Mesendoderm (in vitro differentiated cells): Measurements from ENCODE around the gene VPS54.

Experiments
- DNase-seq: peaks from one replicate; pipeline ENCODE4 v3.0.0; 2013
- H2AK5ac ChIP-seq: 2 replicates; pipeline ENCODE4 v1.6.1; 2013; ENCODE audit warnings: low read length, inconsistent platforms
- H2BK120ac ChIP-seq: 2 replicates; pipeline ENCODE4 v1.6.1; 2013; ENCODE audit warnings: low read depth, mild to moderate bottlenecking, low read length, moderate library complexity, mixed read lengths
- H2BK15ac ChIP-seq: replicated peaks from 2 replicates; pipeline ENCODE4 v1.6.1; 2013; ENCODE audit warnings: low read depth, mild to moderate bottlenecking, moderate library complexity
- H2BK5ac ChIP-seq: 2 replicates; pipeline ENCODE4 v1.6.1; 2013; ENCODE audit warnings: low read length, inconsistent platforms
- H3K18ac ChIP-seq: 2 replicates; pipeline ENCODE4 v1.6.1; 2013; ENCODE audit warnings: mild to moderate bottlenecking, low read length, mixed read lengths
- H3K23ac ChIP-seq: one replicate; pipeline ENCODE4 v1.6.1; 2013; ENCODE audit warnings: low read length
- H3K27ac ChIP-seq: 2 replicates; pipeline ENCODE4 v1.5.1; 2013; ENCODE audit warnings: low read depth, mild to moderate bottlenecking, inconsistent platforms, low read length, moderate library complexity
- H3K27me3 ChIP-seq: 2 replicates; pipeline ENCODE4 v1.6.1; 2013; ENCODE audit warnings: low read length, control low read depth, mild to moderate bottlenecking, inconsistent platforms; ENCODE audit not compliant: insufficient read depth, poor library complexity
- H3K36me3 ChIP-seq: 2 replicates; pipeline ENCODE4 v1.6.1; 2013; ENCODE audit warnings: low read length, inconsistent platforms; ENCODE audit not compliant: control insufficient read depth, insufficient read depth
- H3K4ac ChIP-seq: one replicate; pipeline ENCODE4 v1.6.1; 2013; ENCODE audit warnings: low read depth, mild to moderate bottlenecking, low read length, moderate library complexity
- H3K4me1 ChIP-seq: 2 replicates; pipeline ENCODE4 v1.6.1; 2013; ENCODE audit warnings: low read depth, low read length, inconsistent platforms; ENCODE audit not compliant: control insufficient read depth
- H3K4me2 ChIP-seq: 2 replicates; pipeline ENCODE4 v1.6.1; 2013; ENCODE audit warnings: low read length
- H3K4me3 ChIP-seq: 2 replicates; pipeline ENCODE4 v1.5.1; 2013; ENCODE audit warnings: mild to moderate bottlenecking, low read length
- H3K56ac ChIP-seq: one replicate; pipeline ENCODE4 v1.6.1; 2013; ENCODE audit warnings: low read length
- H3K79me1 ChIP-seq: 2 replicates; pipeline ENCODE4 v1.6.1; 2013; ENCODE audit warnings: low read length, inconsistent platforms
- H3K79me2 ChIP-seq: 2 replicates; pipeline ENCODE4 v1.6.1; 2013; ENCODE audit warnings: mild to moderate bottlenecking, low read length; ENCODE audit not compliant: control insufficient read depth, insufficient read depth
- H3K9ac ChIP-seq: 2 replicates; pipeline ENCODE4 v1.6.1; 2013; ENCODE audit warnings: low read length, inconsistent platforms
- H4K5ac ChIP-seq: one replicate; pipeline ENCODE4 v1.6.1; 2013; ENCODE audit warnings: low read length
- H4K8ac ChIP-seq: one replicate; pipeline ENCODE4 v1.6.1; 2013; ENCODE audit warnings: low read depth, mild to moderate bottlenecking, control low read depth, low read length, moderate library complexity
- WGBS: extraction: QIAGEN DNeasy Blood & Tissue Kit; methylation state at CpG from one replicate; pipeline ENCODE4 v1.1.7; 2013; ENCODE audit warnings: low lambda C conversion rate, missing lambda C conversion rate; ENCODE audit not compliant: insufficient coverage; ENCODE audit errors: extremely low coverage; 5-methylcytosine and 5-hydroxymethylcytosine counted together

The VPS54 gene

DNA sequence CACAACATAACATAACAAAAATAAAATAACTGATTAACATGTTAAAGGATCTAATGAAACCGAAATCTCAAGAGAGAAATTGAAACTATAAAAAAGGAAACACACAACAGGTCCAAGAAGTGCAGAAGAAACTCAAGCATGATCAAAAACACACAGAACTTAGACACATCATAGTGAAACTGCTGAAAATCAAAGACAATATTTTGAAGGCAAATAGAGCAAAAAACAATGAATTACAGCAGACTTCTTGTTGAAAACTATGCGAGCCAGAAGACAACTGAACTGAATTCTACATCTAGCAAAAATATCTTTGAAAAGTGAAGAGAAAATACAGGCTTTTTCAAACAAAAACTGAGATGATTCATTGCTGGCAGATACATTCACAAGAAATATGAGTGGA, 116.2 kb downstream of the VPS54 start:
- no peak overlapping the region for H2AK5ac ChIP-seq
- no peaks in the 10 kb centered on the region for H3K27me3 ChIP-seq
- H2BK5ac ChIP-seq, result no peak overlapping the region
- no CpG with 5 or more reads among the region's 2 CpGs for WGBS
- H3K79me2 ChIP-seq, result no peaks in the 10 kb centered on the region
- no peak for DNase-seq
- no peak overlapping the region for H3K56ac ChIP-seq
- no peak overlapping the region for H4K5ac ChIP-seq
- H3K18ac ChIP-seq, result no peak overlapping the region
- no peaks in the 10 kb centered on the region for H3K36me3 ChIP-seq
- H3K23ac ChIP-seq, result no peak overlapping the region
- no peak overlapping the region for H3K4me2 ChIP-seq
- H4K8ac ChIP-seq, result no peak overlapping the region
- no peak overlapping the region for H3K27ac ChIP-seq
- no peaks in the 10 kb centered on the region for H3K79me1 ChIP-seq
- no peak overlapping the region for H3K4ac ChIP-seq
- no peak overlapping the region for H3K4me3 ChIP-seq
- no peaks in the 10 kb centered on the region for H3K4me1 ChIP-seq
- no peak overlapping the region for H3K9ac ChIP-seq
- no peak overlapping the region for H2BK120ac ChIP-seq
- H2BK15ac ChIP-seq, result no peak overlapping the region

DNA sequence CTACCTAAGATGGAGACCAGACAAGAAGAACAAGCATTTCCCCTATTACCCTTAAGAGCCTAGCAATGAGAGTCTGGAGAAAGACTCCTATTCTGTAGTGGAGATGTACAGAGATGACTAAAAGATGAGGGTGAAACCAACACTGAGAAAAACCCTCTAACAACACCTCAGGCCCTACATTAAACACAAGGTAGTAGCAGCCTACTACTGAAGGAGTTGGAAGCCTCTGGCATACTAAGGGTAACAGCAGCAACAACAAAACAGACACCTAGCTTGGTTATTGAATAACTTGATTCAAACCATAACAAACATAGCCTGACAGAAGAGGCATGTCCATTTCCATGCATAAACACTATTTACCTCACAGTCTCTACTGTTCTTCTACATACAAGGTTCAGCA, 117.1 kb downstream of the VPS54 start:
- no peak overlapping the region for H2AK5ac ChIP-seq
- no peak overlapping the region for H3K18ac ChIP-seq
- H2BK5ac ChIP-seq, result no peak overlapping the region
- H3K4me1 ChIP-seq, result no peaks in the 10 kb centered on the region
- DNase-seq, result no peak
- no peak overlapping the region for H3K4me3 ChIP-seq
- no peaks in the 10 kb centered on the region for H3K36me3 ChIP-seq
- no peaks in the 10 kb centered on the region for H3K27me3 ChIP-seq
- no peak overlapping the region for H3K56ac ChIP-seq
- H2BK120ac ChIP-seq, result no peak overlapping the region
- no peaks in the 10 kb centered on the region for H3K79me1 ChIP-seq
- no peak overlapping the region for H3K4ac ChIP-seq
- no peak overlapping the region for H4K8ac ChIP-seq
- H3K9ac ChIP-seq, result no peak overlapping the region
- no peak overlapping the region for H3K27ac ChIP-seq
- H3K4me2 ChIP-seq, result no peak overlapping the region
- no peak overlapping the region for H4K5ac ChIP-seq
- H3K79me2 ChIP-seq, result no peaks in the 10 kb centered on the region
- no peak overlapping the region for H2BK15ac ChIP-seq
- H3K23ac ChIP-seq, result no peak overlapping the region

DNA sequence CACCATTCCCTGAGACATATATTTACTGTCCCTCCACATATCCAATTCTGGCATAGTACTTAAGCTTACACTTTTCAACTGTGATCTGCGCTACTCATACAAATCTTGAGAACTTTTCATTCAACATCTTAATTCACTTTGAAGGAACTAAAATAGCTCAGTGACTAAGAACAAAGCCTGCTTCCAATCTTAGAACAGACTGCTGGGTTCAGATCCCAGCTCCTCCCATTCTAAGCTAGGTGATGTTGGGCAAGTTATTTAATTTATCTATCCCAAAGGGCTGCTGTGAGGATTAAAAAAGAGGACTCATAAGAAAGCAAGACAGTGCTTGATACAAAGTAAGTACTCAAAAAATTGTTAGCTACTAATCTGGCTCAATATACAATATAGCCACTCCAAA, 119.6 kb downstream of the VPS54 start:
- H3K4ac ChIP-seq, result no peak overlapping the region
- no peak for DNase-seq
- H2AK5ac ChIP-seq, result no peak overlapping the region
- H3K27ac ChIP-seq, result no peak overlapping the region
- no peak overlapping the region for H3K18ac ChIP-seq
- no peak overlapping the region for H3K4me2 ChIP-seq
- H3K9ac ChIP-seq, result no peak overlapping the region
- H3K56ac ChIP-seq, result no peak overlapping the region
- H4K5ac ChIP-seq, result no peak overlapping the region
- H2BK120ac ChIP-seq, result no peak overlapping the region
- no peak overlapping the region for H2BK5ac ChIP-seq
- H3K27me3 ChIP-seq, result no peaks in the 10 kb centered on the region
- H3K36me3 ChIP-seq, result no peaks in the 10 kb centered on the region
- no peaks in the 10 kb centered on the region for H3K79me2 ChIP-seq
- H2BK15ac ChIP-seq, result no peak overlapping the region
- no peaks in the 10 kb centered on the region for H3K4me1 ChIP-seq
- no CpG with 5 or more reads among the region's 1 CpG for WGBS
- no peak overlapping the region for H3K23ac ChIP-seq
- no peak overlapping the region for H4K8ac ChIP-seq
- no peak overlapping the region for H3K4me3 ChIP-seq
- H3K79me1 ChIP-seq, result no peaks in the 10 kb centered on the region

DNA sequence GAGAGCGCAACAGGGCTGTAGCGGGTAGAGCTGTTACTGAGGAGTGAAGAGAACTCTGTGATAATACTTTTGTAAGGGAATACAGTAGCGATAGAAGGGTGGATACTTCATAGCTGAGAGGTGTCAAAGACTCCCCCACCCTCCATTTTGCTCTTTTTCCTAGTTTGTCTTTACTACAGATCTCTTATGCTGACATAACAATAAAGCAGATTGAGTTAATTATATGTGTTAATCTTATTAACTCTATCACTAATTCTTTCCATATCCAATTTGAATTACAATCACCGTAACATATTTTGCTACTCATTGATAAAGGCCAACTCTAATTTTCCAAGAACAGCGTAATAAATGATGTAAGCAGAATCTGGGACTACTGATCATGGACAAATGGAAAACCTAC, 120.4 kb downstream of the VPS54 start:
- H3K4me2 ChIP-seq, result no peak overlapping the region
- H3K56ac ChIP-seq, result no peak overlapping the region
- no peak overlapping the region for H3K18ac ChIP-seq
- no peak overlapping the region for H3K27ac ChIP-seq
- H2BK15ac ChIP-seq, result no peak overlapping the region
- no peak overlapping the region for H4K8ac ChIP-seq
- no peak overlapping the region for H4K5ac ChIP-seq
- no peaks in the 10 kb centered on the region for H3K4me1 ChIP-seq
- H3K4me3 ChIP-seq, result no peak overlapping the region
- no peaks in the 10 kb centered on the region for H3K27me3 ChIP-seq
- H2BK5ac ChIP-seq, result no peak overlapping the region
- H3K79me1 ChIP-seq, result no peaks in the 10 kb centered on the region
- H3K79me2 ChIP-seq, result no peaks in the 10 kb centered on the region
- WGBS, result 100% methylated on average over 1 of the region's 5 CpGs
- no peak overlapping the region for H3K9ac ChIP-seq
- DNase-seq, result no peak
- H3K4ac ChIP-seq, result no peak overlapping the region
- no peak overlapping the region for H2BK120ac ChIP-seq
- H3K36me3 ChIP-seq, result no peaks in the 10 kb centered on the region
- H2AK5ac ChIP-seq, result no peak overlapping the region
- H3K23ac ChIP-seq, result no peak overlapping the region

DNA sequence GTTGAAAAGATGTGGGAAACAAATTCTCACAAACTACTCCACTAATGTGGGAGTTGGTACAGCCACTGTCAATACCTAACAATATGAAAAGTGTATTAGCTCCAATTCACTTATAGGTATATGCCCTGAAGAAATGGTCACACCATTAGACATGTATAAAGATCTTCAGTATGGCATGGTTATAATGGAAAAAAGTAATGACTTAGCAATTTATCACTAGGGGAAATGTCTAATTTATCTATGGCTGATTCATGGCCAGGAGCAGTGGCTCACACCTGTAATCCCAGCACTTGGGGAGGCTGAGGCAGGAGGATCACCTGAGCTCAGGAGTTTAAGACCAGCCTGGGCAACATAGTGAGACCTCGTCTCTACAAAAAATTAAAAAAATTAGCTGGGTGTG, 125.1 kb downstream of the VPS54 start:
- WGBS, result no CpG with 5 or more reads among the region's 1 CpG
- Histone ChIP-seq H3K79me2 (no peaks in the 10 kb centered on the region), H3K27ac (no peak overlapping the region), H2BK5ac (no peak overlapping the region), H3K18ac (no peak overlapping the region), H4K5ac (no peak overlapping the region), H3K9ac (no peak overlapping the region), H3K56ac (no peak overlapping the region), H2AK5ac (no peak overlapping the region), H3K27me3 (no peaks in the 10 kb centered on the region), H3K79me1 (no peaks in the 10 kb centered on the region), H3K4me1 (peaks cover 2% of the 10 kb centered on the region), H2BK120ac (no peak overlapping the region), H4K8ac (no peak overlapping the region), H3K4me3 (no peak overlapping the region), H3K4ac (no peak overlapping the region), H3K36me3 (no peaks in the 10 kb centered on the region), H2BK15ac (no peak overlapping the region), H3K4me2 (no peak overlapping the region), H3K23ac (no peak overlapping the region)
- no peak for DNase-seq

DNA sequence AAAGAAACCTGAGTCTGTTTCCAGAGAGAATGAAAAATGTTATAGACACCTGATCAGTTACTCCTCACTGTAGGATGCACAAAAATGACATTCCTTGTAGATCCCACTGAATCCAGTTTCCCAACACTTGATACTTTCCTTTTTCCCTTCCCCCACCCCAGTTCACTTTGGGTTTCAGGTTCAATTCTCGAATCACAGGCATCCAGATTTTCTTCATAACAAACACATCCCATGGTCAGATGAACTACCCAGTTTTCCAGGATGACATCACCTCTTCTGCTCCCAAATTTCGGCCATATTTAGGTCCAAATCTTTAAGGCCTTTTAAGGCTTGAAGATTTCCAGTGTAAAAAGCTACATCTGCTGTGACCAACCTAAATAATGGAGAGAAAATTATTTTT, 126.1 kb downstream of the VPS54 start:
- Histone ChIP-seq H2BK5ac (no peak overlapping the region), H3K4ac (no peak overlapping the region), H3K18ac (no peak overlapping the region), H2BK120ac (no peak overlapping the region), H3K79me1 (no peaks in the 10 kb centered on the region), H3K23ac (no peak overlapping the region), H2AK5ac (no peak overlapping the region), H4K5ac (no peak overlapping the region), H3K36me3 (no peaks in the 10 kb centered on the region), H3K9ac (no peak overlapping the region), H4K8ac (no peak overlapping the region), H3K4me3 (no peak overlapping the region), H3K27me3 (no peaks in the 10 kb centered on the region), H3K56ac (no peak overlapping the region), H3K79me2 (no peaks in the 10 kb centered on the region), H3K27ac (no peak overlapping the region), H3K4me1 (peaks cover 2% of the 10 kb centered on the region), H2BK15ac (no peak overlapping the region), H3K4me2 (no peak overlapping the region)
- no CpG with 5 or more reads among the region's 2 CpGs for WGBS
- DNase-seq, result no peak
